ENCODE measurements around the gene FAT1.
"Not testable (repeated sequence)": the region's sequence is repeated elsewhere in the genome, so short reads cannot be mapped to it uniquely, and the experiment has no call there.

FAT1 gene

DNA sequence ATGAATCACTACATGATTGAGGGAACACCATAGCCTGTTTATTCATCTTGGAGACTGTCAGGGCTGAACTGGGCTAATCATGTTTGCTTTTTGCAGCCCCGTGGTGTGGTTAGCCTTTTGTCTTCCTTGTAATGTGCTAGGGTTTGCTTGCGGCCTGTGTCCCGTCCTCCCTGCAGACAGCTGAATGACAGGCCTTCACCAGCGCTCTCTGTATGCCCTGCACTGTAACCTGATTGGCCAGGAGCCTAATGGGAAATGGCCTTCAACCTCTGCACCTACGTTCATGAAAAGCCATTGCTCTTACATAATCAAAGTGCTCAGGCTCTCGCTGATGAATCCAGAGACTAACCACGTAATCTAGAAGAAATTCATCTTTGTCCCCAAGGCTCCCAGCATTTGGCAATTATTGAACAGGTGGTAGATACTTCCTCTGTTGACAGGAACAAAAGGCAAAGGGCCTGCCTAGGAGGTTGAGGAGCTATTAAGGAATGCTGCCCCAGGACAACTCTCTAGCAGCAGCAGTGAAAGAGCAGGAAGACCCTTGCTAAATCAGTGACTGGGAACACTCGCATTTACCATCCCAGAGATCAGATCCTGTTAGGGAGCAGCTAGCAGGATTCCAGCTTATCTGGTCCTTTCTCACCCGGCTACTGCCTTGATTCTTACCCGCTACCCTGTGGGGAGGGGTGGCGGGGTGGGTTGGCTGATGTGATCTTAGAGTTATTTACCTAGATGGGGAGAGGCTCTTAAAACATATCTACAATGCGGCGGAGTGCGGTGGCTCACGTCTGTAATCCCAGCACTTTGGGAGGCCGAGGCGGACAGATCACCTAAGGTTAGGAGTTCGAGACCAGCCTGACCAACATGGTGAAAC is 42.3 kb upstream of the FAT1 start:
- no peak overlapping the region for H3K4me3 ChIP-seq (ENCODE audit: low read depth, low read length)
- no peak for TF ChIP-seq CTCF (IDR thresholded peaks at IDR 0.05; ENCODE audit: borderline replicate concordance, insufficient read depth, low read depth, low read length)

- no peak for TF ChIP-seq CTCF (IDR thresholded peaks at IDR 0.05; ENCODE audit: borderline replicate concordance, insufficient read depth, low read depth, low read length)
Measured at GRCh38 chr4:186765138-186765537, 41.5 kb upstream of the FAT1 start.

GRCh38 chr4:186764457-186764856 is 40.8 kb upstream of the FAT1 start:
- TF ChIP-seq CTCF (IDR thresholded peaks at IDR 0.05; ENCODE audit: borderline replicate concordance, insufficient read depth, low read depth, low read length): no peak
- H3K4me3 ChIP-seq (ENCODE audit: low read depth, low read length): no peak overlapping the region

More at GRCh38 chr4:186765138-186765537, 41.5 kb upstream of the FAT1 start:
- H3K4me3 ChIP-seq (ENCODE audit: low read depth, low read length): no peak overlapping the region

DNA sequence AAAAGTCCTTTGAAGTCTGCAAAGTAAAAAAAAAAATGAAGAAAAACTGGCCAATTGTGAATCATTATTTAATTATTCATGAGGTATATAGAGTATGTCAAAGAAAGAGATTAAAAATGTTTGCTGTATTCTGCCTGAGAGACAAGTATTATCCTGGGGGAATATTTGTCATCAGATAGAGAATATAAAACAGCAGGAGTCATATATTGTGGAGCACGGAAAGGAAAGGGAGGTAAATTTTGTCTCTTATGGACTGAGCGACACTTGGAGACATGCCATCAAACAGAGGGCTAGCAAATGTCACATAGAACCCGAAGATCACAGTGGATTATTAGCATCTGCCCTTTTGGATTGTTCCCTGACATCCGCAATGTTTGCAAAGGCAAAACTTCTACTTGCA is 39.2 kb upstream of the FAT1 start:
- no peak for TF ChIP-seq CTCF (IDR thresholded peaks at IDR 0.05; ENCODE audit: borderline replicate concordance, insufficient read depth, low read depth, low read length)
- no peak overlapping the region for H3K4me3 ChIP-seq (ENCODE audit: low read depth, low read length)

- H3K4me3 ChIP-seq (ENCODE audit: low read depth, low read length): no peak overlapping the region
- TF ChIP-seq CTCF (IDR thresholded peaks at IDR 0.05; ENCODE audit: borderline replicate concordance, insufficient read depth, low read depth, low read length): no peak
Measured at GRCh38 chr4:186762361-186762760, 38.7 kb upstream of the FAT1 start.

GRCh38 chr4:186761956-186762355 is 38.3 kb upstream of the FAT1 start:
- H3K4me3 ChIP-seq (ENCODE audit: low read depth, low read length): not testable (repeated sequence)

GRCh38 chr4:186761393-186761792 is 37.7 kb upstream of the FAT1 start:
- H3K4me3 ChIP-seq (ENCODE audit: low read depth, low read length): no peak overlapping the region
- TF ChIP-seq CTCF (IDR thresholded peaks at IDR 0.05; ENCODE audit: borderline replicate concordance, insufficient read depth, low read depth, low read length): no peak

Measured in GM12875 (cell line).